Loucy (cell line): ENCODE measurements around the gene EPYC.

ENCODE experiments used
- CTCF ChIP-seq: fragments of 200-600 bp; sonication (generic); conservative IDR thresholded peaks from 2 replicates; pipeline ENCODE4 v1.5.1; 2014; ENCODE audit warnings: mild to moderate bottlenecking, antibody characterized with exemption, low read length
- EZH2phosphoT487 ChIP-seq: fragments of 200-600 bp; IDR thresholded peaks from 2 replicates; pipeline ENCODE4 v1.6.1; 2018; ENCODE audit warnings: antibody characterized with exemption, mild to moderate bottlenecking, moderate library complexity, borderline replicate concordance

GRCh38 chr12:90964616-90965015 is 40.2 kb downstream of the EPYC start:
- no peak for TF ChIP-seq CTCF
- no peak for TF ChIP-seq EZH2phosphoT487
